K562 (cell line): ENCODE measurements around the gene MEFV. TPM values are rescaled to one million over a fixed set of nuclear protein-coding genes. Genes with fewer than 3 reads are reported as not detected.

Experiments
- ATAC-seq: fragments of 200-7000 bp; cut with Tn5 transposase; 3 replicates; pipeline ENCODE4 v1.9.1; 2020; ENCODE audit warnings: moderate library complexity
- BruUV-seq: library from RNA; stranded (reverse); fragments of 400-500 nt; replicated peaks from 2 replicates; lab custom pipeline; 2021; lab: Mats Ljungman, UMichigan
- CTCF ChIA-PET: fragments of 300-600 bp; formaldehyde crosslinking; extraction: SDS; loops from one replicate; lab custom pipeline; 2021; ENCODE audit warnings: low intra/inter-chr PET ratio; lab: Yijun Ruan, JAX
- POLR2A ChIA-PET: fragments of 300-600, 350-650 bp; sonication (Branson Sonifier 250); formaldehyde crosslinking; extraction: SDS; loops from one replicate; lab custom pipeline; 2021; ENCODE audit warnings: antibody characterized with exemption, inconsistent platforms; lab: Yijun Ruan, JAX
- DNase-seq, 4 experiments: peaks; one replicate each; pipeline versions ENCODE4 v3.0.0 to v3.0.0-alpha.2; 2011 to 2018; ENCODE audit warnings: low spot score in 3 of 4, mixed read lengths in 3 of 4; ENCODE audit errors: extremely low read depth in 1 of 4
- FAIRE-seq: peaks from 2 replicates; lab custom pipeline; 2011; peaks lifted over from hg19 to GRCh38; lab: Jason Lieb, UNC
- H2AFZ ChIP-seq: 2 replicates; pipeline ENCODE4 v1.6.0; 2011; ENCODE audit warnings: low read depth, low read length, control low read depth, inconsistent platforms
- H3K27ac ChIP-seq: fragments of 200-600 bp; 3 replicates; pipeline ENCODE4 v1.8.0; 2011; ENCODE audit warnings: low read depth, mild to moderate bottlenecking, control low read depth, inconsistent platforms, low read length, moderate library complexity, mixed read lengths; ENCODE audit errors: extremely low read depth
- H3K27me3 ChIP-seq, 2 experiments: fragments of 300-600 bp in 1 of 2; 2 replicates in 1 of 2; 3 replicates in 1 of 2; pipeline versions ENCODE4 v1.6.0 to v1.8.0; 2011; ENCODE audit warnings: inconsistent platforms in 2 of 2, low read length in 2 of 2, mild to moderate bottlenecking in 1 of 2, mixed read lengths in 1 of 2, moderate library complexity in 1 of 2; ENCODE audit not compliant: control insufficient read depth in 2 of 2, insufficient read depth in 2 of 2
- H3K36me3 ChIP-seq: fragments of 300-600 bp; 3 replicates; pipeline ENCODE4 v1.8.0; 2011; ENCODE audit warnings: mild to moderate bottlenecking, low read length, inconsistent platforms; ENCODE audit not compliant: control insufficient read depth, insufficient read depth
- H3K4me1 ChIP-seq, 2 experiments: fragments of 200-600 bp in 1 of 2; replicated peaks in 1 of 2; 2 replicates in 1 of 2; 3 replicates in 1 of 2; pipeline versions ENCODE4 v1.5.1 to v1.8.0; 2011; ENCODE audit warnings: inconsistent platforms in 2 of 2, low read length in 2 of 2, mild to moderate bottlenecking in 1 of 2, mixed read lengths in 1 of 2, moderate library complexity in 1 of 2; ENCODE audit not compliant: control insufficient read depth in 2 of 2, insufficient read depth in 2 of 2
- H3K4me2 ChIP-seq: 2 replicates; pipeline ENCODE4 v1.6.1; 2011; ENCODE audit warnings: low read length, control low read depth, inconsistent platforms, mixed read lengths; ENCODE audit not compliant: insufficient read depth
- H3K4me3 ChIP-seq: fragments of 200-600 bp; sonication (generic), shearing (Covaris generic); 2 replicates; pipeline ENCODE4 v1.5.1; 2016; ENCODE audit warnings: control low read depth, inconsistent platforms
- H3K79me2 ChIP-seq: fragments of 200-600 bp; 3 replicates; pipeline ENCODE4 v1.8.0; 2011; ENCODE audit warnings: low read length, inconsistent platforms; ENCODE audit not compliant: control insufficient read depth, insufficient read depth
- H3K9ac ChIP-seq, 2 experiments: 2 replicates each; pipeline versions ENCODE4 v1.6.0 to v1.6.1; 2011; ENCODE audit warnings: low read depth in 2 of 2, low read length in 2 of 2, control low read depth in 1 of 2, inconsistent platforms in 1 of 2, mild to moderate bottlenecking in 1 of 2, mixed read lengths in 1 of 2; ENCODE audit not compliant: insufficient read depth in 1 of 2
- H3K9me1 ChIP-seq: one replicate; pipeline ENCODE4 v1.6.0; 2011; ENCODE audit warnings: inconsistent platforms, mild to moderate bottlenecking, low read length, moderate library complexity; ENCODE audit not compliant: control insufficient read depth, insufficient read depth
- H3K9me3 ChIP-seq: replicated peaks from 2 replicates; pipeline ENCODE4 v1.5.1; 2011; ENCODE audit warnings: low read depth, low read length, inconsistent platforms; ENCODE audit not compliant: control insufficient read depth, insufficient read depth
- H4K20me1 ChIP-seq: replicated peaks from 2 replicates; pipeline ENCODE4 v1.6.1; 2011; ENCODE audit warnings: low read length, inconsistent platforms, mixed read lengths; ENCODE audit not compliant: control insufficient read depth, insufficient read depth
- ETV1 ChIP-seq: fragments of 450-650 bp; conservative IDR thresholded peaks from 2 replicates; pipeline ENCODE4 v1.6.1; 2016; ENCODE audit warnings: missing genetic modification characterization, control low read depth, low read depth, missing compliant biosample characterization
- KLF1 ChIP-seq: fragments of 450-650 bp; IDR thresholded peaks from 2 replicates; pipeline ENCODE4 v1.6.1; 2016; ENCODE audit warnings: missing genetic modification characterization, missing compliant biosample characterization
- SIN3A ChIP-seq, 2 experiments: fragments of 150-350 bp in 1 of 2; IDR thresholded peaks; 2 replicates each; pipeline ENCODE4 v1.6.1; 2011 to 2016; ENCODE audit warnings: borderline replicate concordance in 2 of 2, low read depth in 2 of 2, low read length in 2 of 2, mild to moderate bottlenecking in 2 of 2, moderate library complexity in 2 of 2; ENCODE audit not compliant: control insufficient read depth in 1 of 2
- ZBTB33 ChIP-seq: sonication (generic); formaldehyde crosslinking; IDR thresholded peaks from 2 replicates; pipeline ENCODE4 v1.8.1; 2023; ENCODE audit warnings: mild to moderate bottlenecking, missing genetic modification reagents
- WGBS: fragments of 100-300 bp; shearing (Covaris generic); methylation state at CpG from one replicate; pipeline ENCODE4 v1.1.6; 2016; ENCODE audit warnings: low coverage, mixed read lengths; ENCODE audit not compliant: insufficient coverage; ENCODE audit errors: missing lambda C conversion rate; 5-methylcytosine and 5-hydroxymethylcytosine counted together
- in situ Hi-C: fragments of 300-500 bp; cut with MboI; formaldehyde crosslinking; loops from 4 replicates; pipeline ENCODE4 v1.15.0; 2018; ENCODE audit warnings: inconsistent platforms, mixed read lengths
- intact Hi-C: fragments of 100-400 bp; cut with micrococcal nuclease; formaldehyde crosslinking; loops from 2 replicates; pipeline ENCODE4 v1.14.2; 2022
- polyA plus RNA-seq, 8 experiments: library from polyadenylated mRNA; depleted of rRNA in 4 of 8; stranded (reverse) in 5 of 8; unstranded in 3 of 8; fragments of >200 nt; fragmentation: Nextera tagmentation in 2 of 8; fragmentation: Illumina TruSeq in 1 of 8; extraction: Ambion mirVana in 2 of 8; extraction: Trizol in 1 of 8; gene quantifications; 2 replicates each; pipeline versions ENCODE4 v1.2.1 to v1.2.3, GENCODE V29; 2011 to 2014; ENCODE audit warnings: inconsistent platforms in 1 of 8, missing spikeins in 1 of 8
- total RNA-seq, 7 experiments: library from RNA; depleted of rRNA in 6 of 7; stranded (reverse); fragments of >200 nt in 6 of 7; fragmentation: Illumina TruSeq in 2 of 7; extraction: Trizol in 2 of 7; gene quantifications; 2 replicates each; pipeline versions ENCODE4 v1.2.1 to v1.2.3, GENCODE V29; 2011 to 2021; ENCODE audit warnings: low replicate concordance in 1 of 7

Gene MEFV
- total and polyA plus RNA-seq, 9 of the 15 experiments (the other 6 are each of a cell fraction or from before 2014, with no cell fraction given) = 0.14 TPM; not detected in 8

GRCh38 chr16:3268294-3268693, 11.9 kb upstream of the MEFV start:
- H3K9me1 ChIP-seq = no peaks in the 10 kb centered on the region
- no peaks in the 10 kb centered on the region for H3K79me2 ChIP-seq
- intact Hi-C loops (loop anchor here (10.0 kb wide), 1 partner anchor 113 kb away; no protein-coding TSS in a partner anchor), in situ Hi-C loops (no loop called here)
- ATAC-seq (no peak), DNase-seq (no peak), FAIRE-seq (no peak)
- no peaks in the 10 kb centered on the region for H4K20me1 ChIP-seq
- peaks cover 4 to 19% of the 10 kb centered on the region in 2 experiments; a peak in 4 of 5 replicates for H3K4me1 ChIP-seq
- H3K36me3 ChIP-seq = no peaks in the 10 kb centered on the region
- no peaks in the 10 kb centered on the region for H3K27me3 ChIP-seq
- H2AFZ ChIP-seq = no peak overlapping the region
- ChIA-PET POLR2A (interaction anchor here (1.8 kb wide), 1 partner anchor 8 kb away, joined by 6 read pairs; no protein-coding TSS in a partner anchor), CTCF (no interaction called here)
- no peak overlapping the region for H3K27ac ChIP-seq
- H3K9me3 ChIP-seq = peaks cover 10% of the 10 kb centered on the region
- H3K4me3 ChIP-seq = no peak overlapping the region
- no peak overlapping the region for H3K4me2 ChIP-seq
- H3K9ac ChIP-seq = no peak overlapping the region
- TF ChIP-seq ZBTB33 (CRISPR knock-in tag) (no peak), SIN3A (IDR thresholded peaks at IDR 0.05; ENCODE audit: borderline replicate concordance in 2 of 2, control insufficient read depth in 1 of 2, low read depth in 2 of 2, low read length in 2 of 2) (no peak), KLF1 (tag) (no peak), ETV1 (tag) (no peak)
- BruUV-seq = no TSS peak
- WGBS = 36% methylated on average over 1 of the region's 1 CpG
